Nephron progenitor cell (in vitro differentiated cells): ENCODE measurements around the gene LRFN4.

Experiments
- DNase-seq: peaks from one replicate; pipeline ENCODE4 v3.0.0; 2021
- H3K27ac Mint-ChIP-seq: 2 replicates; pipeline ENCODE4 v1.8.0; 2021; ENCODE audit warnings: mild to moderate bottlenecking, moderate library complexity, mixed read lengths
- H3K27me3 Mint-ChIP-seq: 2 replicates; pipeline ENCODE4 v1.8.0; 2021; ENCODE audit warnings: mild to moderate bottlenecking, low read depth, mixed read lengths; ENCODE audit not compliant: poor library complexity
- H3K36me3 Mint-ChIP-seq: 2 replicates; pipeline ENCODE4 v1.8.0; 2021; ENCODE audit warnings: low read depth, mixed read lengths
- H3K4me1 Mint-ChIP-seq: 2 replicates; pipeline ENCODE4 v1.8.0; 2021; ENCODE audit warnings: mixed read lengths
- H3K4me3 Mint-ChIP-seq: 2 replicates; pipeline ENCODE4 v1.8.0; 2021; ENCODE audit warnings: mild to moderate bottlenecking, moderate library complexity, mixed read lengths
- H3K9me3 Mint-ChIP-seq: 2 replicates; pipeline ENCODE4 v1.8.0; 2021; ENCODE audit warnings: mild to moderate bottlenecking, moderate library complexity, mixed read lengths
- TF ChIP-seq, protein P1 (sequence below): fragments of 200-600 bp; sonication (generic); IDR thresholded peaks from 2 replicates; pipeline ENCODE4 v1.5.0; 2021; ENCODE audit warnings: antibody characterized with exemption

LRFN4 gene

GRCh38 chr11:66846671-66847091 lies 10.2 kb upstream of the LRFN4 start:
- peak overlapping the region; percentile 70 for H3K27ac Mint-ChIP-seq
- DNase-seq = no peak
- TF ChIP-seq, protein P1, sequence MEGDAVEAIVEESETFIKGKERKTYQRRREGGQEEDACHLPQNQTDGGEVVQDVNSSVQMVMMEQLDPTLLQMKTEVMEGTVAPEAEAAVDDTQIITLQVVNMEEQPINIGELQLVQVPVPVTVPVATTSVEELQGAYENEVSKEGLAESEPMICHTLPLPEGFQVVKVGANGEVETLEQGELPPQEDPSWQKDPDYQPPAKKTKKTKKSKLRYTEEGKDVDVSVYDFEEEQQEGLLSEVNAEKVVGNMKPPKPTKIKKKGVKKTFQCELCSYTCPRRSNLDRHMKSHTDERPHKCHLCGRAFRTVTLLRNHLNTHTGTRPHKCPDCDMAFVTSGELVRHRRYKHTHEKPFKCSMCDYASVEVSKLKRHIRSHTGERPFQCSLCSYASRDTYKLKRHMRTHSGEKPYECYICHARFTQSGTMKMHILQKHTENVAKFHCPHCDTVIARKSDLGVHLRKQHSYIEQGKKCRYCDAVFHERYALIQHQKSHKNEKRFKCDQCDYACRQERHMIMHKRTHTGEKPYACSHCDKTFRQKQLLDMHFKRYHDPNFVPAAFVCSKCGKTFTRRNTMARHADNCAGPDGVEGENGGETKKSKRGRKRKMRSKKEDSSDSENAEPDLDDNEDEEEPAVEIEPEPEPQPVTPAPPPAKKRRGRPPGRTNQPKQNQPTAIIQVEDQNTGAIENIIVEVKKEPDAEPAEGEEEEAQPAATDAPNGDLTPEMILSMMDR = no peak
- H3K4me1 Mint-ChIP-seq = peaks cover 26% of the 10 kb centered on the region
- H3K9me3 Mint-ChIP-seq = no peaks in the 10 kb centered on the region
- no peak overlapping the region for H3K4me3 Mint-ChIP-seq
- H3K27me3 Mint-ChIP-seq = no peaks in the 10 kb centered on the region
- H3K36me3 Mint-ChIP-seq = peaks cover 6% of the 10 kb centered on the region

DNA sequence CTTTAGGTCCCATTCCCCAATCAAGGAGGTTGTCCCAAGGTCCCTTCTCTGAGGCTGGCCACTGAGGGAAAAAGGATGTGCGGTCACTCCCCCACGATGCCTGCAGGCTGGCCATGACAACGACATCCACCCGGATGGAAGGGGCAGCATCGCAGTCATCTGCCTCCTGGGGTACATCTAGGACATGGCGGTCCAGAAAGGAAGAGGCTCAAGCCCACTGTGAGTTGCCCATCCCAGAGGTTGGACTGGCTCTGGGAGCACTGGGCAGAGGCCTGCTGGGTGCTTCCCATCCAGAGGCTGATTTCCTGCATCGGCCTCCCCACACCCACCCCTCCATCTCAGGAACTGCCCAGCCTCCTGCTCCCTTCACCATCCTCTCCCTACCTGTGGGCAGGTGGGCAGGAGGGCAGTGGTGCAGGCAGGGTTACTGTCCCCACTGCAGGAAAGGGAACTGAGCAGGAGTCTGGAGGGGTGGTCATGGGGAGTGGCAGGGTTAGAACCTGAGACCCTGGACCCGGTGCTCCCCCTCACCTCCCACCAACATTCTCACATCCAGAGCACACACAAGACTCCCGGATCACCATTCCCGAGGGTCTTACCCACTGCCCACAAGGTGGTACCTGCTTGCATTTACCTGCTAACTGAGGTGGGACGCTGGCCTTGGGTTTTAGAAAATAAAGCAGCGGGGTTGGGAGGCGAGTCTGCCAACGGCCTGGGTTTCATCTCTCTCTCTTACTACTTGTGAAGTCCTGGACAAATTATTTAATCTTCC lies 9.2 kb upstream of the LRFN4 start:
- H3K4me3 Mint-ChIP-seq = no peak overlapping the region
- DNase-seq = no peak

DNA sequence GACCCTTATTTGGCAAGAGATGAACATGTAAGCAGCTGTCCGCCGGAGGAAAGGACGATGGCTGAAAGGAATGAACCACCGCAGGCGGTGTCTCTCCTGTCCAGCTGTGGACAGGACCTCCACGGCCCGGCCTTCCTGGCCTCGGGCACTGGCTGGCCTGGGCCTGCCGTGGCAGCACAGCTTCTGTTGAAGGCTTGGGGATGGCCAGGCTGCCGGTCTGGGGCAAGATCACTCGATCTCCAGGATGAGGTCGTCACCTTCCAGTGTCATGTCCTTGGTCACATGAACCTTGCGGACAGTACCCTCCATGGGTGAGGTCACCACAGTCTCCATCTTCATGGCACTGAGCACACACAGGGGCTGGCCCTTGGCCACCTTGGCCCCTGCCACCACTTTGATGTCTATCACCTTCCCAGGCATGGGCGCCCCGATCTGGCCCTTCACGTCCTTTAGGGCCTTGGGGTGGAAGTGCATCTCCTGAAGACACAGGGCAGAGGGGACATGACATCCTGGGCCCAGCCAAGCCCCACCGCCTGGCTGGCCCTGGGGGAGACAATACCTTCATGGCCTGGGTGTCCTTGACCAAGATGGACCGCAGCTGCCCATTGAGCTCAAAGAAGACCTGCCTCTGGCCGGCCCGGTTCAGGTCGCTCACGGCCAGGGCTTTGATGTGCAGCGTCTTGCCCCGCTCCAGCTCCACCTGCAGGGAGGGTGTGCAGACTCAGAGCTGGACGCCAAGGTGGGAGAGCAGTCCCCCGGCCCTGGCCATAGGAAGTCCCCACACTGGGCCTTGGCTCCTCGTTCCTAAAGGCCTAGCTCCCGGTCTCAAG lies 8.0 kb upstream of the LRFN4 start:
- DNase-seq = no peak
- H3K4me3 Mint-ChIP-seq = no peak overlapping the region
- H3K9me3 Mint-ChIP-seq = no peaks in the 10 kb centered on the region
- H3K36me3 Mint-ChIP-seq = peaks cover 6% of the 10 kb centered on the region
- H3K27ac Mint-ChIP-seq = no peak overlapping the region
- peaks cover 15% of the 10 kb centered on the region for H3K4me1 Mint-ChIP-seq
- TF ChIP-seq, protein P1 = no peak
- H3K27me3 Mint-ChIP-seq = no peaks in the 10 kb centered on the region

More for the DNA sequence above, 9.2 kb upstream of the LRFN4 start:
- Mint-ChIP-seq H3K9me3 (no peaks in the 10 kb centered on the region), H3K27ac (no peak overlapping the region), H3K4me1 (peaks cover 18% of the 10 kb centered on the region), H3K36me3 (peaks cover 6% of the 10 kb centered on the region), H3K27me3 (no peaks in the 10 kb centered on the region)
- TF ChIP-seq, protein P1 = no peak

- no peak overlapping the region for H3K27ac Mint-ChIP-seq
- H3K36me3 Mint-ChIP-seq = peaks cover 6% of the 10 kb centered on the region
- no peak overlapping the region for H3K4me3 Mint-ChIP-seq
- DNase-seq = no peak
- H3K4me1 Mint-ChIP-seq = peaks cover 10% of the 10 kb centered on the region
- TF ChIP-seq, protein P1 = no peak
- H3K27me3 Mint-ChIP-seq = no peaks in the 10 kb centered on the region
- H3K9me3 Mint-ChIP-seq = no peaks in the 10 kb centered on the region
Observed at GRCh38 chr11:66849501-66850234, 7.2 kb upstream of the LRFN4 start.

- Mint-ChIP-seq H3K27ac (no peak overlapping the region), H3K4me3 (no peak overlapping the region), H3K36me3 (peaks cover 3% of the 10 kb centered on the region), H3K4me1 (peaks cover 10% of the 10 kb centered on the region), H3K27me3 (no peaks in the 10 kb centered on the region), H3K9me3 (no peaks in the 10 kb centered on the region)
- DNase-seq = no peak
- TF ChIP-seq, protein P1 = no peak
Observed at GRCh38 chr11:66850235-66850587, 6.7 kb upstream of the LRFN4 start.
